A549 (cell line): ENCODE measurements around the gene SLC38A6. TPM values are rescaled to one million over a fixed set of nuclear protein-coding genes. Genes with fewer than 3 reads are reported as not detected.
A peak's percentile ranks its signal among the peaks of the same experiment; 100 is the strongest.

Experiments used
- ATAC-seq, 2 experiments: fragments of 200-7000 bp in 1 of 2; fragments of >200 bp in 1 of 2; cut with Nextera tagmentation in 1 of 2; cut with Tn5 transposase in 1 of 2; 3 replicates each; pipeline versions ENCODE4 v1.8.0 to v1.9.1; 2018 to 2020; ENCODE audit warnings: mild to moderate bottlenecking in 1 of 2, moderate library complexity in 1 of 2
- CTCF ChIA-PET: fragments of 300-600 bp; sonication (Branson Sonifier 250); formaldehyde crosslinking; extraction: SDS; loops from one replicate; lab custom pipeline; 2021; ENCODE audit warnings: antibody characterized with exemption, inconsistent platforms; lab: Yijun Ruan, JAX
- POLR2A ChIA-PET: fragments of 350-600 bp; formaldehyde crosslinking; extraction: SDS; loops from one replicate; lab custom pipeline; 2021; ENCODE audit warnings: antibody characterized with exemption, inconsistent platforms; lab: Yijun Ruan, JAX
- DNase-seq, 2 experiments: peaks; one replicate each; pipeline versions ENCODE4 v3.0.0 to v3.0.0-alpha.2; 2011 to 2016; ENCODE audit warnings: low read depth in 1 of 2, low spot score in 1 of 2
- FAIRE-seq: peaks from 2 replicates; lab custom pipeline; 2011; peaks lifted over from hg19 to GRCh38; lab: Jason Lieb, UNC
- H3K27ac ChIP-seq, 2 experiments: fragments of >200 bp; sonication (Bioruptor Twin); formaldehyde crosslinking; 3 replicates each; pipeline ENCODE4 v1.5.1; 2016 to 2017
- H3K4me1 ChIP-seq: fragments of >200 bp; sonication (Bioruptor Twin); formaldehyde crosslinking; 3 replicates; pipeline ENCODE4 v1.6.1; 2016
- H3K4me2 ChIP-seq: fragments of >200 bp; sonication (Bioruptor Twin); formaldehyde crosslinking; 3 replicates; pipeline ENCODE4 v1.6.1; 2016
- H3K4me3 ChIP-seq: fragments of >200 bp; sonication (Bioruptor Twin); formaldehyde crosslinking; 3 replicates; pipeline ENCODE4 v1.5.1; 2016
- H3K9me3 ChIP-seq: fragments of >200 bp; sonication (Bioruptor Twin); formaldehyde crosslinking; 3 replicates; pipeline ENCODE4 v1.6.1; 2016
- BHLHE40 ChIP-seq: IDR thresholded peaks from 2 replicates; pipeline ENCODE4 v1.6.1; 2012; ENCODE audit warnings: low read depth, low read length, inconsistent platforms
- CBX2 ChIP-seq: fragments of 200-600 bp; sonication (generic); IDR thresholded peaks from 2 replicates; pipeline ENCODE4 v1.6.1; 2016; ENCODE audit warnings: low read depth, mild to moderate bottlenecking, borderline replicate concordance
- CBX8 ChIP-seq: fragments of 200-600 bp; sonication (generic); IDR thresholded peaks from 2 replicates; pipeline ENCODE4 v1.6.1; 2016
- CHD2 ChIP-seq: fragments of 150-350 bp; IDR thresholded peaks from 2 replicates; pipeline ENCODE4 v1.6.1; 2014; ENCODE audit warnings: low read length; ENCODE audit not compliant: partially characterized antibody
- FOSB ChIP-seq: fragments of 250-450 bp; sonication (Bioruptor Pico); IDR thresholded peaks from 2 replicates; pipeline ENCODE4 v1.5.0; 2020; ENCODE audit warnings: mild to moderate bottlenecking, moderate library complexity
- FOSL2 ChIP-seq, 2 experiments: fragments of 450-650 bp in 1 of 2; fragments of >200 bp in 1 of 2; sonication (Bioruptor Twin) in 1 of 2; formaldehyde crosslinking; IDR thresholded peaks; 2 replicates each; pipeline versions ENCODE4 v1.5.0 to v1.6.1; 2016 to 2020; ENCODE audit warnings: mild to moderate bottlenecking in 1 of 2, moderate library complexity in 1 of 2
- GATA3 ChIP-seq: IDR thresholded peaks from 2 replicates; pipeline ENCODE4 v1.6.1; 2012; ENCODE audit warnings: borderline replicate concordance
- HEYL ChIP-seq: fragments of 250-450 bp; sonication (Bioruptor Pico); IDR thresholded peaks from 2 replicates; pipeline ENCODE4 v1.8.0; 2021; ENCODE audit warnings: mild to moderate bottlenecking, moderate library complexity
- HOXB5 ChIP-seq: fragments of 250-450 bp; sonication (Bioruptor Pico); IDR thresholded peaks from 2 replicates; pipeline ENCODE4 v1.5.0; 2020; ENCODE audit warnings: mild to moderate bottlenecking, moderate library complexity
- JUN ChIP-seq, 2 experiments: fragments of >200 bp; sonication (Bioruptor Twin); formaldehyde crosslinking; IDR thresholded peaks; 2 replicates in 1 of 2; 3 replicates in 1 of 2; pipeline ENCODE4 v1.6.1; 2016 to 2017
- KDM1A ChIP-seq: fragments of 200-600 bp; sonication (generic); IDR thresholded peaks from 2 replicates; pipeline ENCODE4 v1.6.1; 2016; ENCODE audit warnings: low read depth, mild to moderate bottlenecking
- MAFK ChIP-seq: fragments of 450-650 bp; IDR thresholded peaks from 2 replicates; pipeline ENCODE4 v1.6.1; 2014; ENCODE audit not compliant: partially characterized antibody
- MAZ ChIP-seq: fragments of 150-350 bp; IDR thresholded peaks from 2 replicates; pipeline ENCODE4 v1.6.1; 2014; ENCODE audit warnings: antibody characterized with exemption, low read depth, low read length, borderline replicate concordance
- NPAS2 ChIP-seq: fragments of 250-450 bp; sonication (Bioruptor Pico); IDR thresholded peaks from 2 replicates; pipeline ENCODE4 v1.8.0; 2022; ENCODE audit warnings: mild to moderate bottlenecking, moderate library complexity, borderline replicate concordance
- NR3C1 ChIP-seq: fragments of >200 bp; sonication (Bioruptor Twin); formaldehyde crosslinking; IDR thresholded peaks from 3 replicates; pipeline ENCODE4 v1.6.1; 2017
- PHF8 ChIP-seq: fragments of 200-600 bp; sonication (generic); IDR thresholded peaks from 2 replicates; pipeline ENCODE4 v1.6.1; 2016; ENCODE audit warnings: low read depth, mild to moderate bottlenecking, antibody characterized with exemption, moderate library complexity, borderline replicate concordance
- POLR2A ChIP-seq: IDR thresholded peaks from 2 replicates; pipeline ENCODE4 v1.6.1; 2012; ENCODE audit warnings: mild to moderate bottlenecking, low read length
- RAD21 ChIP-seq, 2 experiments: fragments of >200 bp in 1 of 2; sonication (Bioruptor Twin) in 1 of 2; formaldehyde crosslinking in 1 of 2; IDR thresholded peaks in 1 of 2; conservative IDR thresholded peaks in 1 of 2; 2 replicates in 1 of 2; 3 replicates in 1 of 2; pipeline ENCODE4 v1.6.1; 2012 to 2018; ENCODE audit warnings: inconsistent platforms in 1 of 2
- RARB ChIP-seq: fragments of 250-450 bp; sonication (Bioruptor Pico); IDR thresholded peaks from 2 replicates; pipeline ENCODE4 v1.8.0; 2021; ENCODE audit warnings: mild to moderate bottlenecking, moderate library complexity
- RCOR1 ChIP-seq: fragments of 150-350 bp; IDR thresholded peaks from 2 replicates; pipeline ENCODE4 v1.6.1; 2014; ENCODE audit warnings: antibody characterized with exemption, low read length, low read depth
- RNF2 ChIP-seq: fragments of 200-600 bp; sonication (generic); IDR thresholded peaks from 2 replicates; pipeline ENCODE4 v1.6.1; 2016; ENCODE audit warnings: low read depth, mild to moderate bottlenecking, antibody characterized with exemption, moderate library complexity, borderline replicate concordance
- SMC3 ChIP-seq: fragments of >200 bp; sonication (Bioruptor Twin); formaldehyde crosslinking; IDR thresholded peaks from 3 replicates; pipeline ENCODE4 v1.6.1; 2018; ENCODE audit warnings: inconsistent platforms
- SREBF2 ChIP-seq: fragments of 450-650 bp; IDR thresholded peaks from 2 replicates; pipeline ENCODE4 v1.6.1; 2014; ENCODE audit warnings: mild to moderate bottlenecking, moderate library complexity
- ZC3H11A ChIP-seq: fragments of 450-650 bp; IDR thresholded peaks from 2 replicates; pipeline ENCODE4 v1.6.1; 2014; ENCODE audit warnings: antibody characterized with exemption, mild to moderate bottlenecking
- ZFP36 ChIP-seq: fragments of 450-650 bp; IDR thresholded peaks from 2 replicates; pipeline ENCODE4 v1.6.1; 2014; ENCODE audit warnings: borderline replicate concordance; ENCODE audit not compliant: partially characterized antibody
- WGBS: methylation state at CpG from one replicate; pipeline ENCODE4 v1.1.6; 2017; ENCODE audit errors: missing lambda C conversion rate; 5-methylcytosine and 5-hydroxymethylcytosine counted together
- polyA plus RNA-seq, 4 experiments: library from polyadenylated mRNA; depleted of rRNA in 3 of 4; stranded (reverse); fragments of >200 nt; fragmentation: RNase III in 1 of 4; extraction: RNeasy Plus Mini Kit Qiagen cat#74134 plus additional on column Dnase treatment in 1 of 4; gene quantifications; 2 replicates in 3 of 4; 3 replicates in 1 of 4; pipeline ENCODE4 v1.2.3, GENCODE V29; 2011 to 2017
- TF ChIP-seq, protein P1 (sequence below): fragments of 250-450 bp; sonication (Bioruptor Pico); IDR thresholded peaks from 2 replicates; pipeline ENCODE4 v1.5.0; 2020; ENCODE audit warnings: low read depth, mild to moderate bottlenecking, moderate library complexity
- TF ChIP-seq, protein P2 (sequence below): fragments of >200 bp; sonication (Bioruptor Twin); formaldehyde crosslinking; IDR thresholded peaks from 3 replicates; pipeline ENCODE4 v1.5.1; 2016
- TF ChIP-seq, protein P3 (sequence below): fragments of >200 bp; sonication (Bioruptor Twin); formaldehyde crosslinking; IDR thresholded peaks from 3 replicates; pipeline ENCODE4 v1.6.1; 2016
- TF ChIP-seq, protein P4 (sequence below): fragments of 250-450 bp; sonication (Bioruptor Pico); IDR thresholded peaks from 2 replicates; pipeline ENCODE4 v1.5.0; 2021; ENCODE audit warnings: mild to moderate bottlenecking, moderate library complexity, borderline replicate concordance
- TF ChIP-seq, protein P5 (sequence below): fragments of >200 bp; sonication (Bioruptor Twin); formaldehyde crosslinking; IDR thresholded peaks from 2 replicates; pipeline ENCODE4 v1.6.1; 2016

Gene SLC38A6
- polyA plus RNA-seq, 2 of the 4 experiments (the other 2 are of a cell fraction) = 33.3 to 37.8 TPM

DNA sequence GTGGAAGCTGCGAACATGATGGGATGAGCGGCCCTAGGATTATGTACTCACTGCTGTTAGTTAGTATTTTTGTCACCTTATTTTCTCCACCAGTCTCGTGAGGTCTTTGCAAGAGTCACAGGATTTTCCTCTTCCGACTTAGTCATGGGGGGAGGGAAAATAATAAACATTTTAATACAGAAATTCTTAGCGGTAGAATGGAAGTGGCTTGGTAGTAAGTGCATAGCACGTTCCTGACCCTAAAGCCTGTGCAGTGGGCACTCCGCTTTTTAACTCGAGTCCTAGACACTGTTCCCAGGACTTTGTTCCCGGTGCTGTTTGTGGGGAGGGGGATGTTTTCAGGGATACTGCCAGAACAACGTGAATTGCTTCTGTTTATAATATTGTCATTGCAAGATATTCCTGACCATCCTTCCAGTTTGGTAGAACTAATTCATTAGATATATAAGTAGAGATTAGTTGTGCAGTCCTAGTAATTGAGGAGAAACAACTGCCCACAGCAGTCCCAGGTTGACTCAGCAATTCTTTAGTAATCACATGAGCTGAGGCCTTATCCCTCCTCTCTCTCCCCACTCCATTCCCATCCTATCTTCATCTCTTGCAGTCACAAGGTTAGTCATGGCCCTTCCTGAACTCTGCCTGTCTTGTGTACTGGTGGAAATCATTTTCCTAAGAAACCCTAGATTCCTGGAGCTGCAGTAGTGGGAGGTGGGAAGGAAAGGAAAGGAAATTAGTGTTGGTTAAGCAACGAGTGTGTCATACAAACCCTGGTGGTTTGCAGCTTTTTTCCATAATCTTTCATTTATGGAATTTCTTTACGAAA lies 799 bp downstream of the SLC38A6 start (continued):
- TF ChIP-seq FOSB (no peak), MAFK (peak; percentile 94), NPAS2 (CRISPR knock-in tag) (no peak), BHLHE40 (no peak), ZC3H11A (no peak), HEYL (CRISPR knock-in tag) (no peak), JUN (IDR thresholded peaks at IDR 0.05) (no peak), CBX2 (no peak), MAZ (no peak), SMC3 (no peak), FOSL2 (IDR thresholded peaks at IDR 0.05) (no peak), FOSL2 (CRISPR knock-in tag; IDR thresholded peaks at IDR 0.05) (peak; percentile 8; the same call in 1 of the 2 replicates), POLR2A (no peak), SREBF2 (no peak), RAD21 (conservative IDR thresholded peaks at IDR 0.05 in 1 of 2, IDR thresholded peaks at IDR 0.05 in 1 of 2) (no peak)
- TF ChIP-seq, protein P1, sequence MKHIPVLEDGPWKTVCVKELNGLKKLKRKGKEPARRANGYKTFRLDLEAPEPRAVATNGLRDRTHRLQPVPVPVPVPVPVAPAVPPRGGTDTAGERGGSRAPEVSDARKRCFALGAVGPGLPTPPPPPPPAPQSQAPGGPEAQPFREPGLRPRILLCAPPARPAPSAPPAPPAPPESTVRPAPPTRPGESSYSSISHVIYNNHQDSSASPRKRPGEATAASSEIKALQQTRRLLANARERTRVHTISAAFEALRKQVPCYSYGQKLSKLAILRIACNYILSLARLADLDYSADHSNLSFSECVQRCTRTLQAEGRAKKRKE (CRISPR knock-in tag) = no peak
- TF ChIP-seq, protein P2, sequence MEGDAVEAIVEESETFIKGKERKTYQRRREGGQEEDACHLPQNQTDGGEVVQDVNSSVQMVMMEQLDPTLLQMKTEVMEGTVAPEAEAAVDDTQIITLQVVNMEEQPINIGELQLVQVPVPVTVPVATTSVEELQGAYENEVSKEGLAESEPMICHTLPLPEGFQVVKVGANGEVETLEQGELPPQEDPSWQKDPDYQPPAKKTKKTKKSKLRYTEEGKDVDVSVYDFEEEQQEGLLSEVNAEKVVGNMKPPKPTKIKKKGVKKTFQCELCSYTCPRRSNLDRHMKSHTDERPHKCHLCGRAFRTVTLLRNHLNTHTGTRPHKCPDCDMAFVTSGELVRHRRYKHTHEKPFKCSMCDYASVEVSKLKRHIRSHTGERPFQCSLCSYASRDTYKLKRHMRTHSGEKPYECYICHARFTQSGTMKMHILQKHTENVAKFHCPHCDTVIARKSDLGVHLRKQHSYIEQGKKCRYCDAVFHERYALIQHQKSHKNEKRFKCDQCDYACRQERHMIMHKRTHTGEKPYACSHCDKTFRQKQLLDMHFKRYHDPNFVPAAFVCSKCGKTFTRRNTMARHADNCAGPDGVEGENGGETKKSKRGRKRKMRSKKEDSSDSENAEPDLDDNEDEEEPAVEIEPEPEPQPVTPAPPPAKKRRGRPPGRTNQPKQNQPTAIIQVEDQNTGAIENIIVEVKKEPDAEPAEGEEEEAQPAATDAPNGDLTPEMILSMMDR = no peak
- TF ChIP-seq, protein P3, sequence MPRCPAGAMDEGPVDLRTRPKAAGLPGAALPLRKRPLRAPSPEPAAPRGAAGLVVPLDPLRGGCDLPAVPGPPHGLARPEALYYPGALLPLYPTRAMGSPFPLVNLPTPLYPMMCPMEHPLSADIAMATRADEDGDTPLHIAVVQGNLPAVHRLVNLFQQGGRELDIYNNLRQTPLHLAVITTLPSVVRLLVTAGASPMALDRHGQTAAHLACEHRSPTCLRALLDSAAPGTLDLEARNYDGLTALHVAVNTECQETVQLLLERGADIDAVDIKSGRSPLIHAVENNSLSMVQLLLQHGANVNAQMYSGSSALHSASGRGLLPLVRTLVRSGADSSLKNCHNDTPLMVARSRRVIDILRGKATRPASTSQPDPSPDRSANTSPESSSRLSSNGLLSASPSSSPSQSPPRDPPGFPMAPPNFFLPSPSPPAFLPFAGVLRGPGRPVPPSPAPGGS = no peak
- TF ChIP-seq, protein P4, sequence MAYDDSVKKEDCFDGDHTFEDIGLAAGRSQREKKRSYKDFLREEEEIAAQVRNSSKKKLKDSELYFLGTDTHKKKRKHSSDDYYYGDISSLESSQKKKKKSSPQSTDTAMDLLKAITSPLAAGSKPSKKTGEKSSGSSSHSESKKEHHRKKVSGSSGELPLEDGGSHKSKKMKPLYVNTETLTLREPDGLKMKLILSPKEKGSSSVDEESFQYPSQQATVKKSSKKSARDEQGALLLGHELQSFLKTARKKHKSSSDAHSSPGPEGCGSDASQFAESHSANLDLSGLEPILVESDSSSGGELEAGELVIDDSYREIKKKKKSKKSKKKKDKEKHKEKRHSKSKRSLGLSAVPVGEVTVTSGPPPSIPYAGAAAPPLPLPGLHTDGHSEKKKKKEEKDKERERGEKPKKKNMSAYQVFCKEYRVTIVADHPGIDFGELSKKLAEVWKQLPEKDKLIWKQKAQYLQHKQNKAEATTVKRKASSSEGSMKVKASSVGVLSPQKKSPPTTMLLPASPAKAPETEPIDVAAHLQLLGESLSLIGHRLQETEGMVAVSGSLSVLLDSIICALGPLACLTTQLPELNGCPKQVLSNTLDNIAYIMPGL (CRISPR knock-in tag) = no peak

DNA sequence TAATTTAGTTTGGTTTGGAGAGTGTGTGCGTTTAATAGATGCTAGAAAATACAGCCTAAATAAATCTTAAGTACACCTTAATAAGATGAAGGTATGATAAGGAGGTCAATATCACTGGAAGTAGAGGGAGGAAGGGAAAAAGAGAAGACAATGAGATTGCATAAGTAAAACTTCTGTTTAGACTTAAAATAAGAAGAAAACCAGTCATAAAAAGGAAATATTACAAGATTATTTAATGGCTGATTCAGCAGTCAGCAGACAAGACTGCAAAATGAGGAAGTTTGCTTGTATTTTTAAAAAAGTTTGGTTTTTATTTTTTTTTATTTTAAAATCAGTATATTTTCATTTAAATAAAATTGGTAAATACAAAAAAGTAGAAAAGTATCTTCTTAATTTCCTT lies 3.2 kb downstream of the SLC38A6 start:
- Histone ChIP-seq H3K4me3 (no peak overlapping the region), H3K4me2 (no peak overlapping the region; the same call in 2 of the 3 replicates), H3K27ac (no peak overlapping the region), H3K9me3 (no peaks in the 10 kb centered on the region), H3K4me1 (peaks cover 28% of the 10 kb centered on the region)
- no peak for FAIRE-seq
- ChIA-PET POLR2A (no interaction called here), CTCF (no interaction called here)
- TF ChIP-seq HOXB5 (CRISPR knock-in tag) (no peak), ZFP36 (no peak), MAZ (no peak), RNF2 (no peak), ZC3H11A (no peak), GATA3 (no peak), NR3C1 (no peak), PHF8 (no peak), RARB (CRISPR knock-in tag) (no peak), KDM1A (no peak), RCOR1 (no peak), CHD2 (no peak), CBX8 (no peak)
- TF ChIP-seq, protein P5, sequence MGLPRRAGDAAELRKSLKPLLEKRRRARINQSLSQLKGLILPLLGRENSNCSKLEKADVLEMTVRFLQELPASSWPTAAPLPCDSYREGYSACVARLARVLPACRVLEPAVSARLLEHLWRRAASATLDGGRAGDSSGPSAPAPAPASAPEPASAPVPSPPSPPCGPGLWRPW = no peak
- TF ChIP-seq, protein P4 (CRISPR knock-in tag) = no peak
- no peak for DNase-seq
- 92% methylated on average over 1 of the region's 1 CpG for WGBS
- ATAC-seq = no peak
